K562 treated with DMSO at 1 percent for 4 hours (cell line): ENCODE data around the gene PRXL2B. TPM values are rescaled to one million over a fixed set of nuclear protein-coding genes. Genes with fewer than 3 reads are reported as not detected.

ENCODE experiments used
- total RNA-seq: library from RNA; unstranded; fragments of 300-600 nt; gene quantifications from 2 replicates; pipeline ENCODE4 v1.2.3, GENCODE V29; 2022; ENCODE audit not compliant: insufficient read depth

Gene PRXL2B
- 18.7 and 21.8 TPM in 2 replicates for total RNA-seq

GRCh38 chr1:2586154-2587070, at the start of gene PRXL2B:
Gene PRXL2B (plus strand): TSS chr1:2586777. CDS start chr1:2586886, 109 bp downstream.

GRCh38 chr1:2556277-2556677, 30.3 kb upstream of the PRXL2B start, which contains the start of gene TNFRSF14:
Gene TNFRSF14 (plus strand): TSS chr1:2556371. CDS start chr1:2556665, 294 bp downstream.

GRCh38 chr1:2632561-2633361, 46.2 kb downstream of the PRXL2B start, which contains the start of gene MMEL1:
Gene MMEL1 (minus strand): TSS chr1:2633016. CDS start chr1:2629484, 3,532 bp downstream.

Other genes with a start within 250 kb of the PRXL2B start
- 1.1 and 1.6 TPM in 2 replicates for gene MORN1, start 195.2 kb upstream of the PRXL2B start, total RNA-seq
- 79.0 and 91.9 TPM in 2 replicates for gene RER1, start 194.9 kb upstream of the PRXL2B start, total RNA-seq
- gene PEX10, start 174.2 kb upstream of the PRXL2B start, total RNA-seq, result 8.1 and 9.5 TPM in 2 replicates
- gene PLCH2, start 110.5 kb upstream of the PRXL2B start, total RNA-seq, result not detected in 2 replicates
- 25.9 and 30.2 TPM in 2 replicates for gene PANK4, start 60.2 kb upstream of the PRXL2B start, total RNA-seq
- gene HES5, start 56.5 kb upstream of the PRXL2B start, total RNA-seq, result not detected in 2 replicates
- 9.7 and 15.3 TPM in 2 replicates for gene TNFRSF14, start 30.4 kb upstream of the PRXL2B start, total RNA-seq
- gene MMEL1, start 46.2 kb downstream of the PRXL2B start, total RNA-seq, result not detected in 2 replicates
- gene TTC34, start 214.9 kb downstream of the PRXL2B start, total RNA-seq, result 0.13 TPM in 1 of 2 replicates, not detected in the other